Esophagus muscularis mucosa (tissue), 4 donors: Measurements from ENCODE around the gene KIAA1614.

ENCODE experiments used
- EP300 ChIP-seq: sonication (generic); formaldehyde crosslinking; IDR thresholded peaks from one replicate; pipeline ENCODE4 v1.6.1; 2017; ENCODE audit warnings: antibody characterized with exemption
- POLR2A ChIP-seq: fragments of 450-650 bp; IDR thresholded peaks from one replicate; pipeline ENCODE4 v1.6.1; 2017; ENCODE audit warnings: antibody characterized with exemption, moderate library complexity, mild to moderate bottlenecking, low read depth
- POLR2AphosphoS5 ChIP-seq, 2 donors: sonication (generic); formaldehyde crosslinking; IDR thresholded peaks; one replicate each; pipeline ENCODE4 v1.6.1; 2017; ENCODE audit warnings: antibody characterized with exemption in 2 of 2
- TF ChIP-seq, protein P1 (sequence below), 3 experiments: fragments of 200-600 bp in 2 of 3; fragments of 450-650 bp in 1 of 3; sonication (generic) in 2 of 3; IDR thresholded peaks; one replicate each; pipeline ENCODE4 v1.5.1; 2017 to 2019; ENCODE audit warnings: antibody characterized with exemption in 3 of 3, mild to moderate bottlenecking in 2 of 3, moderate library complexity in 1 of 3

DNA sequence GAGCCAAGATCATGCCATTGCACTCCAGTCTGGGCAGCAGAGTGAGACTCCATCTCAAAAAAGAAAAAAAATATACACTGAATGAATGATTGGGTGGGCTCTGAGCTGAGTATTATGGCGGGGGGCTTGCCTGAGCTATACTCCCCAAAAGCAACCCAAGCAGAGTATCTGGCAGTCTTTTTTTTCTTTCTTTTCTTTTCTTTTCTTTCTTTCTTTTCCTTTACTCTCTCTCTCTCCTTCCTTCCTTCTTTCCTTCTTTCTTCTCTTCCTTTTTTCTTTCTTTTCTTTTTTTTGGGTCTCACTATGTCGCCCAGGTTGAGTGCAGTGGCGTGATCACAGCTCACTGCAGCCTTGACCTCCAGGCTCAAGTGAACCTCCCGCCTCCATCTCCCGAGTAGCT lies 27.7 kb downstream of the KIAA1614 start:
- TF ChIP-seq POLR2AphosphoS5 (IDR thresholded peaks at IDR 0.05) (no peak), EP300 (no peak), POLR2A (no peak)
- TF ChIP-seq, protein P1, sequence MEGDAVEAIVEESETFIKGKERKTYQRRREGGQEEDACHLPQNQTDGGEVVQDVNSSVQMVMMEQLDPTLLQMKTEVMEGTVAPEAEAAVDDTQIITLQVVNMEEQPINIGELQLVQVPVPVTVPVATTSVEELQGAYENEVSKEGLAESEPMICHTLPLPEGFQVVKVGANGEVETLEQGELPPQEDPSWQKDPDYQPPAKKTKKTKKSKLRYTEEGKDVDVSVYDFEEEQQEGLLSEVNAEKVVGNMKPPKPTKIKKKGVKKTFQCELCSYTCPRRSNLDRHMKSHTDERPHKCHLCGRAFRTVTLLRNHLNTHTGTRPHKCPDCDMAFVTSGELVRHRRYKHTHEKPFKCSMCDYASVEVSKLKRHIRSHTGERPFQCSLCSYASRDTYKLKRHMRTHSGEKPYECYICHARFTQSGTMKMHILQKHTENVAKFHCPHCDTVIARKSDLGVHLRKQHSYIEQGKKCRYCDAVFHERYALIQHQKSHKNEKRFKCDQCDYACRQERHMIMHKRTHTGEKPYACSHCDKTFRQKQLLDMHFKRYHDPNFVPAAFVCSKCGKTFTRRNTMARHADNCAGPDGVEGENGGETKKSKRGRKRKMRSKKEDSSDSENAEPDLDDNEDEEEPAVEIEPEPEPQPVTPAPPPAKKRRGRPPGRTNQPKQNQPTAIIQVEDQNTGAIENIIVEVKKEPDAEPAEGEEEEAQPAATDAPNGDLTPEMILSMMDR (IDR thresholded peaks at IDR 0.05): no peak
